GM18517 (cell line): ENCODE measurements around the gene PGAM2.
A peak's percentile ranks its signal among the peaks of the same experiment; 100 is the strongest.

ENCODE experiments used
- ATAC-seq: cut with Tn5 transposase; IDR thresholded peaks from one replicate; pipeline ENCODE4 v1.9.1; 2021; ENCODE audit warnings: mild to moderate bottlenecking, moderate library complexity; ENCODE audit not compliant: unreplicated experiment

PGAM2 gene

DNA sequence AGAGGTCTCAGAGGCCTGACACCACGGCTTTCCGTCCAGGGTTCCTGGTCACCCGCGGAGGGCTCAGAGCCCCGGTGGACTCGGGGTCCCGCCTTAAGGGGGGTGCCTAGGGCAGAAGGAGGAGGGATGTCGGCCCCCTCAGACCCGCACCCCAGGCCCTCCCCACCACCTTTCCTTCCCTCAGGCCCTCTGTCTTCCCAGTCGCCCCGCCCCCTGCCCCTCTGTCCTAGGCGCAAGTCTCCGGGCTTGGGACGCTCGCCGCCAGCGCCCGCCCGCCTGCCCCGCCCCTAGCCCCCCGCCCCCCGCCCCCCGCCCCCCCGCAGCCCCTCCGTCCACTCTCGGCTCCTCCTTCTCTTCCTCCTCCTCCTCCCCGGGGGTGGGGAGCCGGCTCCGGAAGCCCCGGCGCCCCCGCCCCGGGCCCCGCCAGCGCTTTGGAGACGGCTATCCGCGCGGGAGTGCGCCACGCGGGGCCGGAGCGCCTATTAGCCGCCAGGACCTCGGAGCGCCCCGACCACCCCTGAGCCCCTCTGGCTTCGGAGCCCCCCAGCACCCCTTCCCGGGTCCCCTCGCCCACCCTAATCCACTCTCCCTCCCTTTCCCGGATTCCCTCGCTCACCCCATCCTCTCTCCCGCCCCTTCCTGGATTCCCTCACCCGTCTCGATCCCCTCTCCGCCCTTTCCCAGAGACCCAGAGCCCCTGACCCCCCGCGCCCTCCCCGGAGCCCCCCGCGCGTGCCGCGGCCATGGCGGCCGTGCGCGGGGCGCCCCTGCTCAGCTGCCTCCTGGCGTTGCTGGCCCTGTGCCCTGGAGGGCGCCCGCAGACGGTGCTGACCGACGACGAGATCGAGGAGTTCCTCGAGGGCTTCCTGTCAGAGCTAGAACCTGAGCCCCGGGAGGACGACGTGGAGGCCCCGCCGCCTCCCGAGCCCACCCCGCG lies 38.8 kb upstream of the PGAM2 start, which contains the start of gene AEBP1:
AEBP1 (plus strand) TSS at position 423 of the 937 bp plus-strand sequence; CDS start at position 744, 321 bp downstream.
- ATAC-seq: no peak

- no peak for ATAC-seq
Observed at GRCh38 chr7:44103566-44103922, 38.2 kb upstream of the PGAM2 start.

GRCh38 chr7:44102846-44103565 lies 37.6 kb upstream of the PGAM2 start:
- no peak for ATAC-seq

- ATAC-seq: no peak
Observed at GRCh38 chr7:44101966-44102845, 36.8 kb upstream of the PGAM2 start.

DNA sequence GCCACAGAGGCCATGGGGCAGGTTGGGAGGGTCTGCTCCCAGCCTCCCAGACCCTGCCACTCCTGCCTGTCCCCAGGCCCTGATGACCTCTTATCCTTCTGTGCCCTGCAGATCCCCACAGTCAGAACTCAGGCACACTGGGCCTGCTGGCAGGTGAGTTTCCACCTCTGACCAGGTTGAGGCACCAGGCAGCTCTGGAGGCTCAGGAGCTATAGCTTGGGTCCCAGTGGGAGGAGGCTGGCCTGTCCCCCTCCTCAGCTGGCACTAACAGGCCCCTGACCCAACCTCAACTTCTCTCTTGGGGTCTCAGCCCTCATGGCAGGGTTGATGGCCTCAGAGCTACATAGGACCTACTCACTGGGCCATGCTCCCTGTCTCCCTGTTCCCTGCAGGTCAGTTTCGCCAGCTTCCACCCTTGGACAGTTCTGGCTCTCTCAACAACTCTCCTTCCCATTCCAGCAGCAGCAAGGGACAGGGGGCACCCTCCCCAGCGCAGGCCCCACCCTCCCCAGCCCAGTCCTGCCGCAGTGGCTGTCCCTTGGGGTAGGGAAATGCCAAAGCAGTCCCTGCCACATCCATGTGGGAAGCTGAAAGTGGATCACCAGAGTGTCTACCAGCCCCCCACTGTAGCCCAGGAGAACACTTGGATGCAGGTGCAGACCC lies 36.1 kb upstream of the PGAM2 start:
- no peak for ATAC-seq

DNA sequence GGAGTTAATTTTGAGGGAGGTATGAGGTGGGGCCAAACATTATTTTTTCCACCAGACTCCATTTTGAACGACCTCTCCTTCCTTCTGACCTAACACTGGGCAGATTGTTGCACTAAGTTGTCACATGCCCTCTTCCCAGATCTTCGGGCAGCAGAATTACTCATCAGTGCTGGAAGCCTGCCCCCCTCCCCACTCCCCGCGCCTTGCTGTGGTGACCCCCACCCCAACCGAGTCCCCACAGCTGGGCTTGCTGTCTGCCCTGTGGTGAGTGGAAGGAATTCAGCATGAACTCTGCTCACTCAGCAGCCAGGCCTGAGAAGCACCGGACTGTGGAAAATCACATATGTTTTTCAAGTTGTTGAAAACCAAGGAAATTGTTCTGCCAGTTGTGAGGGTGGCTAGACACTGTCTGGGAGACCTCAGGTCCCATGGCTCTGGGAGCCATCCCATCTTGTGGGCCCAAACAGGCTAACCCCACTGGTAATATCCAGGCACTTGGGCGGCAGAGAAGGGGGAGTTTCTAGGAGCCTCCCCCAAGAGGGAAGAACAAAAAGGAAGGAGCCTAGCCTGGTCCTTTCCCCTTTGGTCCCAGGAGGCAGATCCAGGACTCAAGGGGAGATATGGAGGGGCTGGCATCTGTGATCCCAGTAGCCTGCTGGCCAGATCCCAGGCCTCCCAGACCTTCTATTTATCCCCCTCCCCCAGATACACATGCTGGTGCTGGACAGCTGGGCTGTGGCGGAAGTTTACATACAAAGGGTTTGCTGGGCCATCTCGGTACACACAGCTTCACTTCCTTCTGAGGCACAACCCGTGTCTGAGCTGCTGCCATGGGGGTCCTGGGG lies 35.3 kb upstream of the PGAM2 start:
- no peak for ATAC-seq

DNA sequence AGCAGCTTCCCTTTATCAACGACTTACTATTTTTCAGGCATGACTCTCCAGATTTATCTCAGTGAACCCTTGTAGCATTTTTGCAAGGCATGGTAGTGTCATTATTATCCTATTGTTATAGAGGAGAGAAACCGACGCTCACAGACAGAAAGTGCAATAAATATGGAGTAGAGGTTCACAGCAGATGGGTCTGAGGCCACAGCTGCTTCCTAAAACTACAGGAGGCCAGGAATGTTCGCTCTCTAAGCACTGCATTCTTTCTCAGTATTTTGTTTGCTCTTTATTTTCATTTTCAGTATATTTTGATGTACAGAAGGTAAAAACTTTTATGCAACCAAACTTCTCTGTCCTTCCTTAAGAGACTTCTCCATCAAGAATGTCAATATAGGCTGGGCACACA lies 34.3 kb upstream of the PGAM2 start:
- ATAC-seq: no peak

DNA sequence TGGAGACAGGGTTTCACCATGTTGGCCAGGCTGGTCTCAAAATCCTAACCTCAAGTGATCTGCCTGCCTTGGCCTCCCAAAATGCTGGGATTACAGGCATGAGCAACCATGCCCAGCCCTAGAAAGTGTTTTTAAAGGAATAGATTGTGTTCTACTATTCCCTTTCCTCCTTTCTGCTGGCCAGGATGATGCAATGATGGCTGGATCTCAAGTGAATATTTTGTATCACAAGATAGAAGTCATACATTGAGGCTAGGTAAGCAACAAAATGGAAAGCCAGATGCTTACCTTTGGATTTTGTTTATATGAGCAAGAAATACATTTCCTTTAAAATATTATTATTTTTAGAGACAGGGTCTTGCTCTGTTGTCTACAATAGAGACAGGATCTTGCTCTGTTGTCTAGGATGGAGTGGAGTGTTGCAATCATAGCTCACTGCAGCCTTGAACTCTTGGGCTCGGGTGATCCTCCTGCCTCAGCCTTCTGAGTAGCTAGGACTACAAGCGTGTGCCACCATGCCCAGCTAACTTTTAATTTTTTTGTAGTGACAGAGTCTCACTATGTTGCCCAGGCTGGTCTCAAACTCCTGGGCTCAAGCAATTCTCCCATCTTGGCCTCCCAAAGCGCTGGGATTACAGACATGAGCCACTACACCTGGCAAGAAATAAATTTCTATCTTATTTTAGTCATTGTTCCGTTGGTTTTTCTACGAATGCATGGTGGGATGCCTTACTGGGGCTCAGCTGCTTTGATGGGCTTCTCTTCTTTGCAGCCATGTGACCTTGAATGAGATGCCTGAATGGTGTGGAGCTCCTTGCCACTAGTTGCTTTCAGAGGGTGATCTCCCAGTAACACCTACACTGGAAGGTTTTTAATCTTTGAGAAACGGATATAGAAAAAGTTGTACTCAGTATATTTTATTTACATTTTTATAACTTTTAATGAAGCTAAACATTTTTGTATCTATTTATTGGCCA lies 33.0 kb upstream of the PGAM2 start:
- no peak for ATAC-seq

DNA sequence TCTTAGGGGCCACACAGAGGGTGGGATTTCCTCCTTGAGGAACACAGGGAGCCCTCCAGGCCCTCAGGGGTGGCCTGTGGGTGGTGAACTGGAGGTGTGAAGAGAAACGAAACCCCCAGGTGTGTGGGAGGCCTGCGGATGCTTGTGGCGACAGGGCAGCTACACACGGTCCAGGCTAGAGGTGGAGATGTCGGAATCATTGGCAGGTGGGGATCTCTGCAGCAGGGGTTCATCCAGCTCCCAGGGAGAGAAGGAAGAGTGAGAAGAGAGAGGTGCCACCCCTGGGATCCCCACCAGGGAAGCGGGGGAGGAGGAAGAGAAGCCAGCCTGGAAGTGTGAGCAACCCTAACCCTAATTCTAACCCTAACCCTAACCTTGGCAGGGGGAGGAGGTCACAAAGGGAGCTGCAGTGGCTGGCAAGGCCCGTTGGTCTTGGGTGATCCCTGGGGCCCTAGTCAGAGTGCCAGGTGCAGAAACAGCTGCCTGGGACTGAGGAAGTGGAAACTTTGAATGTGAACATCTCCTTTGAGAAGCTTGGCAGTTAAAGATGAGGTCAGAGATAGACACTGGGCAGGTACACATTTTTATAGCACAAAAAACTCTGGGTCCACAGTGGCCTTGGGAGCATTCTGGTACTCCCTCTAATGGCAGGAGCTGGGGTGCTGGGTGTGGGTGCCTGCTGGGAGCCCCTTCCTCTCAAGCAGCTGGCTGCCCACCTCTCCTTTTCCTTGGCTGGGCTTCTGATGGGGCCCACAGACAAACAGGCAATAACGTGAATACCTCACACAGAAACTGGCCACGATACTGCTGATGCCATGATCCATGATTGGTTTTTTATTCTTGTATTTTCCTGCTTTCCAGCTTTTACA lies 31.9 kb upstream of the PGAM2 start:
- ATAC-seq: peak; percentile 58

DNA sequence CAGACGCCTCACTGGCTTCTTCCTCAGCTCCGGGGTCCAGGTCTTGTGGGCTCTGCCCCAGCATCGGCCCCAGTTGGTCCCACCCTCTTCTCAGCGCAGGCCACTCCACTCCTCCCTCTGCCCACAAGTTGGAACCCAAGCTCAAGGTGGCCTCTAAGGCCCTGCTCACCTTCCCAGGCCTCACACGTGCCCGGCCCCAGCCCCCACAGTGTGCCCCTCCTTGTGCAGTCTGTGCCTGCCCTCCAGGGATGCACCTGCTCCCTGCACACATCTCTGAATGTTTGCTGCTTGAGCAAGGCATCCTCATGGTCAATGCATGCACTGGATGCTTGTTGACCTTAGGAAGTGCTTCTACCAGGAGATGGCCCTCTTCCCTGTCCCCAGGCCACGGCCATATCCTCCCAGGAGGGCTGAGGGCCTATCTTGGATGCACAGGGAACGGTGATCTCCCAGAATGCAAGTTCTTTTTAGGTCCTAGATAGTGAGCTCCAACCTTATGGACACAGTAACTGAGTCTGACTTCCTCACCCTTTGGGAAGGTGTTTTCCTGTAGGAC lies 31.0 kb upstream of the PGAM2 start:
- no peak for ATAC-seq

DNA sequence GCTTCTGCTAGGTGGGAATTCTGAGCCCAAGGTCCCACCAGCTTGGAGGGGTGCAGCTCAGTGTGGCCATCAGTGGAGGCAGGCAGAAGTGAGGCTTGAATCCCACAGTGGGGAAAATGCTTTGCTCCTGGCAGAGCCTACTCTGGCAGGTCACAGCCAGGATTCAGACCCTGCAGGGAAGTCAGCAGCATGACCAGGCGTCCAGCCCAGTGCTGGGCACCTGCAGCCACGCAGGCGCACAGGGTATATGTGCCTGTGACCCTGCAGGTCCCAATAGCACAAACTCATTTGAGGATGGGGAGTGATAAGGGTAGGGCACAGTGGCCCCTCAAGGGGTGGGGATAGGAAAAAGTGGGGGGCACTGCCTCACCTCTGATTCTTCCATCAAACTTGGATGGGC lies 30.4 kb upstream of the PGAM2 start:
- no peak for ATAC-seq

- ATAC-seq: no peak
Observed at GRCh38 chr7:44094883-44095592, 29.7 kb upstream of the PGAM2 start.

DNA sequence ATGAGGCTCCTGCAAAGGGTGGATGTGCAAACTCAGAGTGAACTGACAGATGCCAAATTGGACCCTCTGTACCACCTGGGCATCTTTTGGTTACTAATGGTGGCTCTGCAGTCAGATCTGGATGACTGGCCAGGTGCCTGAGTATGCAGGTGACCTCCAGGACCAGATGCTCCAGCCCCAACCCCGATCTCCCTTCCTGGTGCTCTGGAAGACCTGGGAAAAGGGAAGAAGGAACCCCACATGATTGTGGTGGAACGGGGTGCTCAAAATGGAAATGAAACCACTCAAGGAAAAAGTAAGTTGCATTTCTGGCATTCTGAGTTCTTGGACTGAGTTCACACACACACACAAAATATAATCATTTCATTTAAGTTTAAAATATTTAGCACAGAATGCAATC lies 29.0 kb upstream of the PGAM2 start:
- no peak for ATAC-seq

DNA sequence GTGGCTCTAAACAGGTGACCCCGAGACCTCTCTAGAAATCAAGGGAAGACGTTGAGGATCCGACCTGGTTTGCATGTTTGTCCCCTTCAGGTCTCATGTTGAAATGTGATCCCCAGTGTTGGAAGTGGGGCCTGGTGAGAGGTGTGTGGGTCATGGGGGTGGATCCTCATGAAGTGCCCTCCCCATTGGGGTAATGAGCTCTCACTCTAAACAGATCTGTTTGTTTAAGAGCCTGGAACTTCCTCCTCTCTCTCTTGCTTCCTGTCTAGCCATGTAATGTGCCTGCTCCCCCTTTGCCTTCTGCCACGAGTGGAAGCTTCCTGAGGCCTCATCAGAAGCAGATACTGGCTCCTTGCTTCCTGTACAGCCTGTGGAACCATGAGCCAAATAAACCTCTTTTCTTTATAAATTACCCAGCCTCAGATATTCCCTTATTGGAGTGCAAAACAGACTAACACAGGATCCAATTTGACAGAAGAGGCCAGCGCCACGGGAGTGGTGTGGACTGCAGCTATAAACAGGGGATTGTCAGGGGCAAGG lies 27.8 kb upstream of the PGAM2 start:
- no peak for ATAC-seq

DNA sequence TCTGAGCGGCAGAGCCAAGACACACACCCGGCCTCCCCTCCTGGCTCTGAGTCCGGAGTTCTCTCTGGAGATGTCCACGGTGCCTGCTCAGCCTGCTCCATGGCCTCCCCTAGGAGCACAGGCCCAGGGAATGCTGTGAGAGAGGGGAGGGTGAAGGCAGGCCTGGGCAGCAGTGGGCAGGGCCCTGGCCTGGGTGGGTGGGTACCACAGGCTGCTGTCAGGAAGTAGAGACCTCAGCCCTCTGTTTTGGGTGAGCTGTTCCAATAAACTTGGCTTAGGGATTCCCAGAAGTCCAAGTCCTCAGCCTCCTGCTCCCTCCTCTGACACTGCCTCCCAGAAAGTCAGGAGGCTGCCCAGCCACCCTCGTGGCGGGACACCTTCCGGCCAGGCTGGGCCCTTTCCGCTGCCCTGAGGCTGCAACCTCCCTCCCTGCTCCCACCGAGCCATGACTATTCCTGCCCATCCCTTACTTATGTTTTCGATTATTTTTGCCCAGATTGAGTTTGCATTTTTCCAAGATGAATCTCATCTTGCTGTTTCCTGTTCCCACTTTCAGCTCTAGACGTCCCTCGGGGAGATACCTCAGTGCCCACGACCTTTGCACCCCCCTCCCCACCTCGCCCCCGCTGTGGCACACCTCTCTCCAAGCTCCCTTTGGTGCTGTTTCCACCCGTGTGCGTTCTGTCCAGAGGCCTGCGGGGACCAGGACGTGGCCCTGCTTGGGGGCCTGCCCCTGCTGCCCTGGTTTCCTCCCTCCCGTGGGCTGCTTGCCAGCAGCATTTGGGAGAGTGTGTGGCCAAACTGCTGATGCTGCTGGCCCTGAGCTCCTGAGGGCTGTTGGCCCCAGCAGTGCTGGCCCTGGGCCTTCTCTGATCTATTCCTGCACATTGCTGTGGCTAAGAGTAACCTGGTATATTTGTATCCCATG lies 22.8 kb upstream of the PGAM2 start:
- no peak for ATAC-seq
